GM21423 (cell line): ENCODE measurements around the gene HSPH1.

Source experiments
- ATAC-seq: cut with Tn5 transposase; IDR thresholded peaks from one replicate; pipeline ENCODE4 v1.9.1; 2021; ENCODE audit warnings: mild to moderate bottlenecking, moderate library complexity; ENCODE audit not compliant: unreplicated experiment

The HSPH1 gene

DNA sequence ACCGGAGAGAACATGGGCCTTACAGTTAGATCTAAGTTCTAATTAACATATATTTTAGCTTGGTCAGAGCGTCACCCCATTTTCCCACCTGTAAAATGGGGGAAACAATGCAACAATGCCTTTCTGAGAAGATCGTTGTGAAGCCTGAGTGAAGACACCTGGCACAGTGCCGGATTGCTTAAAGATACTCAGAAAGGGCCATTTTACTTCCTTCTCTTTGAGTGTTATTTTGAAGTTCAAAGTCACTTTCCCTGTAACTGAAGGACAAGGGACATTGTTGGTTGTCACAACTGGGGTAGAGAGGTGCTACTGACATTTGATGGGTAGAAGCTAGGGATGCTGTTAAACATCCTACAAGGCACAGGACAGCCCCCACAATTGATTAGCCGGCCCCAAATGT is 28.1 kb downstream of the HSPH1 start:
- no peak for ATAC-seq

DNA sequence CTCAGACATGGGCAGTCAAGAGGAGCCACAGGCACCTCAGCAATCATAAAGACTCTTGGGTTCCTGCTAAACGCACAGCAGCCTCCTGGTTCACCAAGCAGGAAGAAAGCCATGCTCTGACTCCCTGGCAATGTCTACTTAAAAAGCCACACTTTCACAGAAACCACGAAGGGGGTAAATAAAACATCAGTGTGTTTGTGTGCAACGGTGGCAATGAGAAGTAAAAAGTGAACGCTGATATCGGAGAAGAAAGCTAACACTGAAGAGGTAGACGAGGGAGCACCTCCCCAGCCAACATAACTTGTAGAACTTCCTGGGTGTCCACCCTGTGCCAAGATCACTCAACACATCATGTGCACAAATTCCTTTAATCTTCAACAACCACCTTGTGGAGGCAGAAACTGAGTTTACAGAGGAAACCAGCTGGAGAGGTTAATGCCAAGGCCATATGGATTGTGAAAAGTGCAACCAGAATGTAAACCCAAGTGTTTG is 30.2 kb downstream of the HSPH1 start:
- ATAC-seq = no peak

- no peak for ATAC-seq
Observed at GRCh38 chr13:31129419-31129818, 32.3 kb downstream of the HSPH1 start.

DNA sequence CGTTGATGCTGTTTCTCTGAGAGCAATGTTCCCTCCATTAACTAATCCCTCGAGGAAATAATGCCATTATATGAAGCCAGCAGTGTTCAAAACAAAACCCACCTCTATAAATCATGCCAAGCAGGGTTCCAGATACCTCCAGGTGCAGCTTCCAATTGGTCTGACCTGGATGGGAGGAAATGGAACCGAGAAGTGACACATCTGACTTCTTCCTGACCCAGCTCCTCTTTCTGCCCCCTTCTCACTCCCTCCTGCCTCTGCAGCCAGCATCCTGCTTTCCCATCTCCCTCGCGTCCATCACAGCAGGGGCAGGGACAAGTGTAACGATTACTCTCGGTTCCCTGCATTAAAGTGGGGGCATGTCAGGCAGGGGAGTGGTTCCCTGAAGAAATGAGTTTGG is 37.5 kb downstream of the HSPH1 start:
- no peak for ATAC-seq

DNA sequence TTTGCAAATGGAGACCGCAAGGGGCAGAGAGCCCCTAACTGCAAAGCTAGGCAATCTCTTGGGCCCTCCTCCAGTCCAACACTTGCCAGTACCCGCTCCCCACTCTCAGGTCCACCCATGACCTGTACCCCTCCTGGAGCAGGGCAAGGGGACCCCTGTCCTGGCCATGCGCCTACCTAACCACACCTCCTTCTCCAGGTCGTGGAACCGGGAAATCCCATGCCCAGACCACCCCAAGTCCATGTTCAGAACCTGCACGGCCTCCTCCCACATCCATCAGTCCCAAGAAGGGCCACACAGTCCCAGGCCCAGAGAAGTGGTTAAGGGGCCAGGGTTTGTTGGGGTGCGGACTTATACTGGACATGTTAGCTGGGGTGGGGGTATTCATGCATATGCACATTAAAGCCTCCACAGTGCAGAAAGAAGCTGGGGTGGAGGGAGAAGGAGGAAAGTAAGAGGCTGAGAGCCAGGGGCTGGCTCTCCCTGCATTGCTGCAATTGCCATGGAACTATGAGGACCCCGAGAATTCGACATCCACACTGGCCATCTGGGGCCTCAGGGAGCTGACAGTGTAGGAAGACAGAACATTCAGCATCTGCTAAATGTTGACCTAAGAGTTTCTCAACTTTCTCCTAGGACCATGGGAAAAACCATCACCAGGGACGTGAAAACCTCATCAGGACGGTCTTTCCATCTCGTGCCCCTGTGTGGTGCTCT is 39.0 kb downstream of the HSPH1 start:
- no peak for ATAC-seq

DNA sequence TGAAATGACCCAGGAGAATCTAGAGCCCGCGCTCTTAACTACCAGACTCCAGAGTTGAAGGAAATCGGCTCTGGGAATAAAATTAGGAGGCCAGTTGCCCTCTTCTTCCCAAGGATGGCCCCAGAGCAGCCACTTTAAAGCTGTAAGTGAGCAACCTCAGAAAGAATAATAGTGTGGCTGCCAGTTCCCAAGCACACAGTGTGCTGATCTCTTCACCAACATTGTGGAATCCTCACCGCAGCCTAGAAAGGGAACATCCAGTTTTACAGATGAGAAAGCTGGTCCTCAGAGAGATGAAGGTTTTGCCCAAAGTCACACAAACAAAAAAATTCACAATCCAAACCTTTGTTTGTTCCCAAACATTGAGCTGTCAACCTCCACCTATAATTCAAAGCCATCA is 39.6 kb downstream of the HSPH1 start:
- ATAC-seq = no peak

DNA sequence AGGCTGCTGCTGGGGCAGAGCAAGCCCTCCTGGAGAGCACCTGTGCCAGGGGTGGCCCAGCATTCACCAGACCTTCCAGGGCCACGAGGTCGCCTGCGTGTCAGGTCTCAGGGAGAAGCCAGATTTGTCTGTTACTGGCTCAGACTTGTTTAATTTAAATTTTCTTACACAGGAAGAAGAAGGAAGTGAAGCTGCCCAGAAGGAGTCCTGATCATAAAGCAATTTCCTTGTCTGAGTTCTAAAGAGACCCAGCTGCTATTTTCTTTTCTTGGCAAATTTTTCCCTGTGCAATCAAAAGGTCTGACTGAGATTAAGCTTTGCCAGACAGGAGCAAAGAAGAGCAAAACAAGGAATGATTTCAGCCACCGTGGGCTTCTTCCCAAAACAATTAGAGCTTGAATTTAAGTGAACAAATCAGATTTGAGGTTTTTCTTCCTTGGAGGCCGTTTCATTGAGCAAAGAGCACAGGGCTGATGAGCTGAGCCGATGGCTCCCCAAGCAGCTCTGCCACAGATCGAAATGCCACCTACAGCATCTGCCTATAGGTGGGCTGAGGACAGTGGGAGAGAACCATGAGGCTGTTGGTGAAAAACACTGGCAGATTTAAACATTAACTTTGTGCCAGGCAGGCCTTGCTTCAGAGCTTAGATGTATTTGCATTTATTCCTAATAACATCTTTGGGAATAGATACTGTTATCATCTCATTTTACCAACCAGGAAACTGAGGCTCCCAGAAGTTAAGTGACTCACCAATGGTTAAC is 40.1 kb downstream of the HSPH1 start:
- no peak for ATAC-seq

DNA sequence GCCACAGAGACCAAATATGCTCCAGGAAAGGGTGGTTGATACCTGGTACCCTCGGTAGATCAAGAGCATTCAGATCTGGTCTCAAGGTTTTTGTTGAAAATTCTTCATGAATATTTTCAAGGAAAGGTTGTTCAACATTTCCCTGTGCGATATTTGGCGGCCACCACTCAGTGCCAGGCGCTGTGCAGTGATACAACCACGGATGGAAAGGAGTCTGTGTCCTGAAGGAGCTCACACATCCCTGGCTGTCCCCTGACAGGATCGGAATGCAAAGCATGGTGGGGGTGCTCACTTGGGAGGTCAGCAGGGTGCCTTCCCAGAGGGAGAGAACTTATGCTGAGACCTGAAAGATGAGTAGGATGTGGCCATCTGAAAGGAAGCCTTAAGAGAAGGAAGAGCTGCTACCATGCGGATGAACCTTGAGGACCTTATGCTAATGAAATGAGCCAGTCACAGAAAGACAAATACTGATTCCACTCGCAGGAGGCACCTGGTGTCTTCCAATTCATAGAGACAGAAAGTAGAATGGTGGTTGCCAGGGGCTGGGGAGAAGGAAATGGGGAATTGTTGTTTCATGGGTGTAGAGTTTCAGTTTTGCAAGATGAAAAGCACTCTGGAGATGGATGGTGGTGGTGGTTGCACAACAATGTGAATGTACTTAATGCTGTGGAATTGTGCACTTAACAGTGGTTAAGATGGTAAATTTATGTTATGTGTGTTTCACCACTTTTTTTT is 41.6 kb downstream of the HSPH1 start:
- no peak for ATAC-seq

- ATAC-seq = no peak
Observed at GRCh38 chr13:31119526-31119925, 42.2 kb downstream of the HSPH1 start.

DNA sequence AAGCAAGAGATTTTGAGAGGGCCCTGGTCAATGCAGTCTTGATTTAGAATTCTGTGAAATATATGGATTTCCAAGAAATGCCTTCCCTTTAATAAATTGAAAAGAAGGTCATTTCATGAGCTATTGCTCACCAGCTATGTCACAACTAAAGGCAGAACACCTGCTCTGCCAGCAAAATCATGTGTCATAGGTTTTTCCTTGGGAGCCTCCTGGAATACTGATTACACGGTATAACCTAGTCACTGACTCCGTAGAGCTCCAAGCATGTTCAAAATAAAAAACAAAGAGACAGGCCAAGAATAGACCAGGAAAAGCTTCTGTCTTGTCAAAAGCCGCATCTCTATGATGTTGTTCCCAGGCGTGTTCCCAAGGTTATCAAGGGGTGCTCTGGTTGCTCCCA is 45.5 kb downstream of the HSPH1 start:
- ATAC-seq = no peak

DNA sequence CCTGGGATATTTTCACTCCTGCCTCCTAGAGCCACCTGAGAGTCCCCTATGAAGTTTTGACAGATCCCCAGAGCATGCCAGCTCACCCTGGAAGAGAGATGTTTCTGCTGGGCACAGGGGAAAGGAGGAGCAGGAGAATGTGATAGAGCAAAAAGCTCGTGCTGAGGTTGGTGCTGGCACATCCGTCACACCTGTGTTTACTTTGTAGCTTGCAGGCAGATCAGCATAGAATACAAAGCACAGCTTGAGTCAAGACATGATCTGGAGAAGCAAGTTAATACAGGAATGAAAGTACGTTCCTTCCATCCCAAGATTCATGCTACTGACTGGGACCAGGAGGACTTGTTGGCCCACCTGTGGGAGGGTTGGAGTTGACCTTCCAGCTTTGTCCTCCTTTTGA is 46.1 kb downstream of the HSPH1 start:
- ATAC-seq = no peak

DNA sequence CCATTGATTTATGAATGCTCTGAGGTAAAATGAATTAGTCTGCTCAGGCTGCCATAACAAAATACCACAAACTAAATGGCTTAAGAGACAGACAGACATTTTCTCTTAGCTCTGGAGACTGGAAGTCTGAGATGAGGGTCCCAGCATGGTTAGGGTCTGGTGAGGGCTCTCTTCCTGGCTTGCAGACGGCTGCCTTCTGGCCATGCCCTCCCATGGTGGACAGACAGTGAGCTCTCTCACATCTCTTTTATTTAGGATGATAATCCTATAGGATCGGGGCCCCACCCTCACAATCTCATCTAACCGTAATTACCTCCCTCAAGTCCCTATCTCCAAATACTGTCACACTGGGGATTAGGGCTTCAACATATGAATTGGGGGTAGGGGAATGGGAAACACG is 47.1 kb downstream of the HSPH1 start:
- no peak for ATAC-seq

DNA sequence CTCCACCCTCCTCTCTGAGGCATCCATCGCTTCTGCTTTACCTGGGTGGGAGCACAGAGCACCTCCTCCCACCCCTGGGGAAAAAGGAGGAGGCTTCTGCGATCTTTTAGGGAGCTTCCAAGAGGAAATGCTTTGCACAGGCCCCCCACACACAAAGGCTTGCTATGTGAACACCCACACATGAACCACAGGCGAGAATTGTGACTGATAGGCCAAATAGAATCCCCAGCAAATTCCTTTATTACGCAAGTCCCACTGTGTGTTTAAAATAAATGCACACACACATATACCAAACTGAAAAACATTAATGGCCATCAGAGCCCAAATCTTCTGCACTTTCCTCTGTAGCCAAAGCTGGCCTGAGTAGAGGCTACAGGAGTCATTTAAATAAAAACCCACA is 50.6 kb downstream of the HSPH1 start:
- no peak for ATAC-seq

GRCh38 chr13:31110617-31111016 is 51.1 kb downstream of the HSPH1 start:
- ATAC-seq = no peak

DNA sequence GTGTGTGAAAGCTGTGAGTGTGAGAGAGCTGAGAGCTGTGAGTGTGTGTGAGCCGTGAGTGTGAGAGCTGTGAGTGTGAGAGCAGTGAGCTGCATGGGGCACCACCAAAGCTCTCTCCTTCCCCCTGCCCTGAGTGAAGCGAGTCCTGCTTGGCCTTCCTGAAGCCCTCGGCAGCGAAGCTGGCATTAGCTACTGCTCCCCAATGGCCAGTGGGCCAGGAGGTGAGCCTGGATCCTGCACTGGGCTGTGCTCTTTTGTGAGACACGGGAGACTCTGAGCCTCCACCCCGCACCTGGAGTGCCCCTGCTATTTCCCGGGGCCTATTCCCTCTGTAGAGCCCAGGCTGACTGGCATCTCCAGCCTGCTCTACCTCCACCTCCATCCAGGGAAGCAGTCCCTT is 51.5 kb downstream of the HSPH1 start:
- no peak for ATAC-seq

- ATAC-seq = no peak
Observed at GRCh38 chr13:31107109-31107508, 54.6 kb downstream of the HSPH1 start.

DNA sequence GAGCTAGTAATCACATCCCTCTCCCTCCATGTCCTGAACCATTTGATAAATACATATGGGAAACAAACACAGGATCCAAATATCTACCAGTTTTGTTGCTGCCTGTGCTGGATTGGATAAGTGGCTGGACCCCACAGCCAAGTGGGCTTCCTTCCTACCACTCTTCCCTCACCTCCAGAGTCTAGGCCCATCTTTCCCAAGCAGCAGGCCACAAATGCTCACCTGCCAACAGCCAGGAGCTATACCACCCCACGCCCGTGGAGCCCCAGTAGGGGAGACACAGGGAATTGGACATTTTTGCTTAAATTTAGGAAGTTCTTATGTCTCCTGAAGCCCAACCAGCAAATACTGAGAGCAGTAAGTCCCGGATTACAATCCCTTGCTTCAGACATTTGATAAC is 55.8 kb downstream of the HSPH1 start:
- no peak for ATAC-seq

DNA sequence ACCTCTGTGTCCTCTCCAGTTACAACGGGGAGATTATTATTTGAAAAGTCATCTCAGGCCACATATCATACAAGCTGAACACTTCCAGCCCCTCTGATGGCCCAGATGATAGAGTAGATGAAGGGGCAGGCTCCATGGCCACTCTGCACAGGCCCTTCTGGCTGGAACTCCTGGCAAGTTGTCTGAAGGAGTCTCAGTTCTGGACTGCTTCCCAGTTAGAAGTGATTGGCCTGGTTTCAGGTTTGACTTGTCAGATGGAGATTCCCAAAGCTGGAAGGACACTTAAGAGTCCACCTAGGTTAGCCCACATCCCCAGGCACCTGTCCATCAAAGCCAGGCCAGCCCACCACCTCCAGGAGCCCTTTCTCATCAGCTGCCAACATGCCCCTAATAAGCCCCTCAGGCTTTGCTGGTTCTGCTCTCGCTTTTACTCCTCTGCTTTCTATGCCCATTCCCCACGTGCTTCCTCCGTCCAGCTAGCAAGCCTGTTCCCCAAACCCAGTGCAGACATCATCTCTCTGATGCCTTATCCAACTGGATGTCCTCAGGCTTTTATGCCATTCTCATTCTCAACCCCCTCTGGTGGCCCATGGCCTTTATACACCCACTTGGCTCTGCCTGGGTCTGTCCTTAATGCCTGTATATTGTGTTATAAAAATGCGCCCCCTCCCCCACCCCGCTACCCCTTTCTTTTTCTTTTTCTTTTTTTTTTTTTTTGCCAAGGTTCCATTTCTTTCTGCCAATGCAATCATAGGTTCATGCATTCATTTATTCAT is 56.5 kb downstream of the HSPH1 start:
- ATAC-seq = no peak

GRCh38 chr13:31102905-31103304 is 58.8 kb downstream of the HSPH1 start:
- ATAC-seq = no peak

GRCh38 chr13:31101472-31102170 is 60.1 kb downstream of the HSPH1 start:
- ATAC-seq = no peak
